Measurements from ENCODE around the gene CRY2.

The CRY2 gene

DNA sequence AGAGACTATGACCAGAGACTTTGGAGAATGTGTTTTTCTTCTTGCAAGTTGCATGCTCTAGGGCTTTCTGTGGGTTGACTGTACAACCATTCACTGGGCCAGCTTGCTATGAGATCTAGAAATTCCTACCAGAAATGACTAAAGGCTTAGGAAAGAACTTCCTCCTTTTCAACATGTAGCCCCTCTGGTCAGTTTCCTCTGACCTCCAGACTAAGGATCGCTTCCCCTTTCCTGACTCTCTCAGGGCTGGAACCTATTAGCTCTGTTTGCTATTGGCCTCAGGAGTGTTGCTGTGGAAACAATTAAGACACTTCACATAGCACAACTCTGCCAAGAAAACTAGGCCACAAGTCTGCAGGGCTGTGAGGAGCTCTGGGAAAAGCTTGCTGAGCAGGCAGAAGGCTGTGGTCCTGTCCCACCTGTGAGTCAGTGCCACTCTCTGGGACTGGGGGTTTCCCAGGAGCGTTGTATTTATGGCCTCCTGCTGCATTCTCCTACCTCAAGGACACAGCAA, 10.7 kb downstream of the CRY2 start:
- H3K4me1 ChIP-seq (ENCODE audit: control insufficient read depth, insufficient read depth, low read length): peaks cover 46% of the 10 kb centered on the region
- no peak overlapping the region for H3K9ac ChIP-seq (ENCODE audit: low read length)
- H3K9me3 ChIP-seq (ENCODE audit: control insufficient read depth, low read length): no peaks in the 10 kb centered on the region
- H3K4me3 ChIP-seq (ENCODE audit: low read length): no peak overlapping the region
- no peaks in the 10 kb centered on the region for H3K27me3 ChIP-seq (ENCODE audit: control insufficient read depth, insufficient read depth, low read length)
- peaks cover 5% of the 10 kb centered on the region for H3K36me3 ChIP-seq (ENCODE audit: control insufficient read depth, insufficient read depth, low read length)

DNA sequence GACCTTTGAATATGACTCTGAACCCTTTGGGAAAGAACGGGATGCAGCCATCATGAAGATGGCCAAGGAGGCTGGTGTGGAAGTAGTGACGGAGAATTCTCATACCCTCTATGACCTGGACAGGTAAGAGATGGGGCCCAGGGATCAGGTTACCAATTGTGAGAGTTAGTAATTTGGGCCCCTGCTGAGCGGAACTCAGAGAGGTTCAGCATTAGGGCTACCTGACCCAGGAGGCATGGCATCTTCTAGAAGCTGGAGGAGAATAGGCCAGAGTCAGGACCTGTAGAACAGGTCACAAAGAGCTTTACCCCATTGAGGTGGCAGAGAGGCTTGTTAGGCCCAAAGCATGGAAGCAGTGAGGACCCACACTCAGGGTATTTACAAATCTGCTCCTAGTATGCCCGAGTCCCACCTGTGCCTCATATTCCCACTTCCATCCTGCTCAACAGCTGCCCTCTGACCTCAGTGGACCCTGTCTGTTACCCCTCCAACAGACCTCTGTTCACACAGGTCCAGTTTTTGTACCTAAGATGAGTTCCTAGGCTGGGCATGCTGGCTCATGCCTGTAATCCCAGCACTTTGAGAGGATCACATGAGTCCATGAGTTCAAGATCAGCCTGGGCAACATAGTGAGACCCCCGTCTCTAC, 11.6 kb downstream of the CRY2 start:
- Histone ChIP-seq H3K9ac (ENCODE audit: low read length) (peak overlapping the region; percentile 0), H3K9me3 (ENCODE audit: control insufficient read depth, low read length) (no peaks in the 10 kb centered on the region), H3K4me3 (ENCODE audit: low read length) (no peak overlapping the region), H3K36me3 (ENCODE audit: control insufficient read depth, insufficient read depth, low read length) (peaks cover 5% of the 10 kb centered on the region), H3K4me1 (ENCODE audit: control insufficient read depth, insufficient read depth, low read length) (peaks cover 38% of the 10 kb centered on the region), H3K27me3 (ENCODE audit: control insufficient read depth, insufficient read depth, low read length) (no peaks in the 10 kb centered on the region)

DNA sequence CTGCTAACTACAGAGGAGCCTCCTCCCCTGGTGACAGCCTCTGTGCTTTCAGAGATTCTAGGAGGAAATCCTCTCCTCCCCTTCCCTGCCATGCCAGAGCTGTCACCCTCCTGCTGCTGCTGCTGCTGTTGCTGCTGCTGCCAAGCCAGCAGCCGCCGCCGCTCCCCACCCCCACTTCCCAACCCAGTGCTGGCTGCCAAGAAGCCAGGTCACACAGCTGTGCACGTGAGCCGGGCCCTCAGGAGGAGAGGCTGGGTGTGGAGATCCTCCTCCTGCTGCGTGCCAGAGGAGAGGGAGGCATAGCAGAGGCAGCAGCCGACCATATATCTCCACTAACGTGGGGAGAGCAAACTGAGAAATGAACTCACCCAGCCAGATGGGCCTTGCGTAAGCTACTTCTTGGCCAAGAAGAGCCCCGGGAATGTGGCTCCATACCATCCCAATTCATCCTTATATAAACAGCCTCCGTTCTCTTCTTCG, 12.4 kb downstream of the CRY2 start:
- Histone ChIP-seq H3K4me1 (ENCODE audit: control insufficient read depth, insufficient read depth, low read length) (peaks cover 37% of the 10 kb centered on the region), H3K36me3 (ENCODE audit: control insufficient read depth, insufficient read depth, low read length) (peaks cover 5% of the 10 kb centered on the region), H3K27me3 (ENCODE audit: control insufficient read depth, insufficient read depth, low read length) (no peaks in the 10 kb centered on the region), H3K9me3 (ENCODE audit: control insufficient read depth, low read length) (no peaks in the 10 kb centered on the region), H3K4me3 (ENCODE audit: low read length) (no peak overlapping the region), H3K9ac (ENCODE audit: low read length) (peak overlapping the region; percentile 16)

DNA sequence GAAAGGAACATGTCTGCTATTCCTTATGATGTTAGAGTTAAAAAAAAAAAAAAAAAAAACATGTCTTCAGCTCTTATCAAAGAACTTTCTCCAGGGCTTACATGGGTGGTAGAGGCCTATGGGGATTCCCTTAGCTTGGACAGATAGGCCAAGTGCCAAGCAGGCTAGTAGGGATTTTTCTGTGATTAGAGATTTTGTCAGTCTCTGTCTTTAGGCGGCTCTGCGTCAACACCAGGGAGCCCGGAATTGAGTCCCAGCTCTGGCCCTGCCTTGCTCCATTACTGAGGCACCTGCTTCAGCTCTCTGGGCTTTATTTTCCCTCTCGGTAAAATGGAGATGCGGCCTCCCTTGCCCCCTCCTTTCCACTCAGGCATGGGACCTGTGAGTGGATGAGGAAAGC, 13.1 kb downstream of the CRY2 start:
- no peaks in the 10 kb centered on the region for H3K9me3 ChIP-seq (ENCODE audit: control insufficient read depth, low read length)
- no peaks in the 10 kb centered on the region for H3K27me3 ChIP-seq (ENCODE audit: control insufficient read depth, insufficient read depth, low read length)
- no peak overlapping the region for H3K4me3 ChIP-seq (ENCODE audit: low read length)
- peaks cover 37% of the 10 kb centered on the region for H3K4me1 ChIP-seq (ENCODE audit: control insufficient read depth, insufficient read depth, low read length)
- H3K36me3 ChIP-seq (ENCODE audit: control insufficient read depth, insufficient read depth, low read length): peaks cover 5% of the 10 kb centered on the region
- peak overlapping the region; percentile 16 for H3K9ac ChIP-seq (ENCODE audit: low read length)

DNA sequence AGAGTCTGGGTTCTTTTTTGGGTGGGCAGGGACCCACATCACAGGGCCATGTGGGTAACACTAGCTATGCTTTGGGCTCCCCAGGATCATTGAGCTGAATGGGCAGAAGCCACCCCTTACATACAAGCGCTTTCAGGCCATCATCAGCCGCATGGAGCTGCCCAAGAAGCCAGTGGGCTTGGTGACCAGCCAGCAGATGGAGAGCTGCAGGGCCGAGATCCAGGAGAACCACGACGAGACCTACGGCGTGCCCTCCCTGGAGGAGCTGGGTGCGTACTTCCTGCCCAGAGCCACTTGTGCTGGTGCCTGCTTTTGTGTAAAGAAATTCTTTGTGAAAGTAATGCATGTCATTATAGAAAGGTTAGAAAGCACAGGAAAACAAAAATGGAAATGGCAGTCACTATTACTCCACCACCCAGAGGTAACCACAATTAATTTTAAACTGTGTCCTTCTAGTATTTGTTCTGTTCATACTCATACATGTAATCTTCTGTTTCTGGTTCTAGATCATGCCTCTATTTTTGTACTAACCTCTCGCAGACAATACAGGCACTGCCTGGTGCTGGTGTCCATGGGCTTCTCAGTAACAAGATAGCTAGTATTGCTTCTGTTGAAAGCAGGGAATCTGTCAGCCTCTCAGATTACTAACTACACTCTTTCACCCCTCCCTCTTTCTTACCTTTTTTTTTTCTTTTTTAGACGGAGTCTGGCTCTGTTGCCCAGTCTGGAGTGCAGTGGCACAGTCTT, 13.7 kb downstream of the CRY2 start:
- peaks cover 37% of the 10 kb centered on the region for H3K4me1 ChIP-seq (ENCODE audit: control insufficient read depth, insufficient read depth, low read length)
- H3K9me3 ChIP-seq (ENCODE audit: control insufficient read depth, low read length): no peaks in the 10 kb centered on the region
- H3K36me3 ChIP-seq (ENCODE audit: control insufficient read depth, insufficient read depth, low read length): peaks cover 7% of the 10 kb centered on the region
- no peak overlapping the region for H3K4me3 ChIP-seq (ENCODE audit: low read length)
- no peak overlapping the region for H3K9ac ChIP-seq (ENCODE audit: low read length)
- H3K27me3 ChIP-seq (ENCODE audit: control insufficient read depth, insufficient read depth, low read length): no peaks in the 10 kb centered on the region

DNA sequence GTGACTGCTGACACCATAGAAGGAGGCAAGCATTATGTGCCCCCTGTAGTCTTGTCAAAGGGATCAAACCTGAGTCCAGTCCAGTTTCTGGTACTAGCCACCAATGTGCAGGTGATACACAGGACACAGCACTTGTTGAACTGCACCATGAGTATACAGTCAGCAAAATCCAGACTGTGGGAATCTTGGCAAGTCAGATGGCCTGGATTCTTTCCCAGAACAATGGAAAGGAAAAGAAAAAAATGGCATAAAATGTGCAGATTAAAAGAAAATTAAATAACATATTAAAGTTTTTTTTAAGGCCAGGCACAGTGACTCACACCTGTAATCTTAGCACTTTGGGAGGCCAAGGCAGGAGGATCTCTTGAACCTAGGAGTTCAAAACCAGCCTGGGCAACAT, 16.8 kb downstream of the CRY2 start:
- Histone ChIP-seq H3K27me3 (ENCODE audit: control insufficient read depth, insufficient read depth, low read length) (no peaks in the 10 kb centered on the region), H3K9ac (ENCODE audit: low read length) (no peak overlapping the region), H3K36me3 (ENCODE audit: control insufficient read depth, insufficient read depth, low read length) (peaks cover 18% of the 10 kb centered on the region), H3K4me3 (ENCODE audit: low read length) (no peak overlapping the region), H3K4me1 (ENCODE audit: control insufficient read depth, insufficient read depth, low read length) (peaks cover 13% of the 10 kb centered on the region), H3K9me3 (ENCODE audit: control insufficient read depth, low read length) (no peaks in the 10 kb centered on the region)

DNA sequence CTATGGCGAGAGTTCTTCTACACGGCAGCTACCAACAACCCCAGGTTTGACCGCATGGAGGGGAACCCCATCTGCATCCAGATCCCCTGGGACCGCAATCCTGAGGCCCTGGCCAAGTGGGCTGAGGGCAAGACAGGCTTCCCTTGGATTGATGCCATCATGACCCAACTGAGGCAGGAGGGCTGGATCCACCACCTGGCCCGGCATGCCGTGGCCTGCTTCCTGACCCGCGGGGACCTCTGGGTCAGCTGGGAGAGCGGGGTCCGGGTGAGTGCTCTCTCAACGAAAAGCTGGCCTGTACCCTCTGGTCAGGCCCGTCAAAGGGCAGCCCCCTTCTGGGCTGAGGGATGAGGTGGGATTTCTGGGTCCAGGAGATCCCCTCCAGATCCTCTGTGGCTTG, 22.3 kb downstream of the CRY2 start:
- H3K4me1 ChIP-seq (ENCODE audit: control insufficient read depth, insufficient read depth, low read length): no peaks in the 10 kb centered on the region
- H3K9ac ChIP-seq (ENCODE audit: low read length): no peak overlapping the region
- H3K36me3 ChIP-seq (ENCODE audit: control insufficient read depth, insufficient read depth, low read length): peaks cover 45% of the 10 kb centered on the region
- no peak overlapping the region for H3K4me3 ChIP-seq (ENCODE audit: low read length)
- no peaks in the 10 kb centered on the region for H3K27me3 ChIP-seq (ENCODE audit: control insufficient read depth, insufficient read depth, low read length)
- H3K9me3 ChIP-seq (ENCODE audit: control insufficient read depth, low read length): no peaks in the 10 kb centered on the region

DNA sequence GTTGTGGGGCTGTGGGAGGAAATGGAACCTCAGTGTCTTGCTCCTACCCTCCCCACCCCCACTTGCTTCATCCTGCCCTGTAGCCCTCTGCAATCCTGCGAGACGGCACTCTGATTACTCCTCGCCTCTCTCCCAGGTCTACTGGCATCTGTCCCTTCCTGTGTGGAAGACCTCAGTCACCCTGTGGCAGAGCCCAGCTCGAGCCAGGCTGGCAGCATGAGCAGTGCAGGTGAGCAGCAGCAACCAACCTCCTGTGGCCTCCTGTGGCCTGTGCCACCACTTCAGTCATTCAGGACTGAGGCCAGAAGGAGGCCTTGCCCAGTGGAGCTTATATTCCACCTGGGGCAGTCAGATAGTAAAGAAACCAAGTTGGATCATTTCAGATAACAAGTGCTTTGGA, 23.4 kb downstream of the CRY2 start:
- H3K9me3 ChIP-seq (ENCODE audit: control insufficient read depth, low read length): no peaks in the 10 kb centered on the region
- H3K4me3 ChIP-seq (ENCODE audit: low read length): no peak overlapping the region
- no peaks in the 10 kb centered on the region for H3K27me3 ChIP-seq (ENCODE audit: control insufficient read depth, insufficient read depth, low read length)
- peaks cover 45% of the 10 kb centered on the region for H3K36me3 ChIP-seq (ENCODE audit: control insufficient read depth, insufficient read depth, low read length)
- H3K9ac ChIP-seq (ENCODE audit: low read length): no peak overlapping the region
- no peaks in the 10 kb centered on the region for H3K4me1 ChIP-seq (ENCODE audit: control insufficient read depth, insufficient read depth, low read length)

DNA sequence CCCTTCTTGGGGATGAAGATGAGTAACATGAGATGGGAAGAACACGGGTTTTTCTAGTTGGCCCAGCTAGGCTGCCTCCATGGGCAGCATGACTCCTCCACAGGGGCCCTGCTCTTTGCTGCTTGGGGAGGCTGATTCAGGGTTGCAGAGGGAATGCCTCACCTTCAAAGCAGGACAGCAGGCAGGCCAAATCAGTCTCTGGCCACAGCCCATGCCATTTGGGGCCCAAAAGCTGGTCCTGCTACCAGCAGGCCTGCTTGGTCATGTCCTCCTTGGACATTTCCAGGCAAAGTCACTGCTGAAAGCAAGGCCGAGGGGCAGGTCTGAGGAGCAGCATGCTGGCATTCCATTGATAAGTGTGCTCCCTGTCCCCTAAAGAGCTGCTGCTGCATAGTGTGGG, 24.4 kb downstream of the CRY2 start:
- Histone ChIP-seq H3K4me3 (ENCODE audit: low read length) (no peak overlapping the region), H3K4me1 (ENCODE audit: control insufficient read depth, insufficient read depth, low read length) (no peaks in the 10 kb centered on the region), H3K9me3 (ENCODE audit: control insufficient read depth, low read length) (no peaks in the 10 kb centered on the region), H3K36me3 (ENCODE audit: control insufficient read depth, insufficient read depth, low read length) (peaks cover 42% of the 10 kb centered on the region), H3K9ac (ENCODE audit: low read length) (no peak overlapping the region), H3K27me3 (ENCODE audit: control insufficient read depth, insufficient read depth, low read length) (no peaks in the 10 kb centered on the region)

DNA sequence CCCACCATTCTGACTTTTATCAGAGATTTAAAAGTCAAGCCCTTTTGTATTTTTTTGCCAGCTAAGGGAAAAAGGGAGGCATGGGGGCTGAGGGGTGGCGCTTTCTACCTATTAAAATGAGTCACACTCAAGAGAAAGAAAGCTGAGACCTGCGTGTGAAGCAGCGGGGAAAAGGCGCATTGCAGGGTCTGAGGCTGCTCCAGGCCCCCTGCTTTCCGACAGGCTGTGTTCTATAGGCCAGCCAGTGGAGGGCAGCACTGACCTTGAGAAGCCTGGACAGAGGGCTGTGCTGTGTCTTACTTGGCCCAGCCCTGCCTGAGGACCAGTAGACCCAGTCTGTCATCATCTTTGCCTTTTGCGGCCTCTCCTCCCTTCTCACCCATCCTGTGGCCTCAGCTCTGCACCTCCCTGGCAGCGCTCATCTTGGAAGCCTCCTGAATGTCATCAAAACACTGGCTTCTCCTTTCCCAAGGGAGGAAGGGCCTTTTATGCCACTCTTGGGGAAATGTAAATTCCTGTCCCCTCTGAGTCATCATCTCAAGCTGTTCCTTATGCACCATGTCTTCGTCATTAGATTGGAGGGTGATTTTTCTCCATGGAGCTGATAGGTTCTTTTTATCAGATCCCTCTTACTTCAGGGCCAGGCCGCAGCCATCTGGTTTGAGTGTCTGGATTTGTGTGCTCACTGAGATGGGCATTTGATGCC, 25.5 kb downstream of the CRY2 start:
- no peaks in the 10 kb centered on the region for H3K9me3 ChIP-seq (ENCODE audit: control insufficient read depth, low read length)
- H3K4me3 ChIP-seq (ENCODE audit: low read length): no peak overlapping the region
- no peaks in the 10 kb centered on the region for H3K4me1 ChIP-seq (ENCODE audit: control insufficient read depth, insufficient read depth, low read length)
- H3K27me3 ChIP-seq (ENCODE audit: control insufficient read depth, insufficient read depth, low read length): no peaks in the 10 kb centered on the region
- H3K9ac ChIP-seq (ENCODE audit: low read length): no peak overlapping the region
- H3K36me3 ChIP-seq (ENCODE audit: control insufficient read depth, insufficient read depth, low read length): peaks cover 35% of the 10 kb centered on the region

DNA sequence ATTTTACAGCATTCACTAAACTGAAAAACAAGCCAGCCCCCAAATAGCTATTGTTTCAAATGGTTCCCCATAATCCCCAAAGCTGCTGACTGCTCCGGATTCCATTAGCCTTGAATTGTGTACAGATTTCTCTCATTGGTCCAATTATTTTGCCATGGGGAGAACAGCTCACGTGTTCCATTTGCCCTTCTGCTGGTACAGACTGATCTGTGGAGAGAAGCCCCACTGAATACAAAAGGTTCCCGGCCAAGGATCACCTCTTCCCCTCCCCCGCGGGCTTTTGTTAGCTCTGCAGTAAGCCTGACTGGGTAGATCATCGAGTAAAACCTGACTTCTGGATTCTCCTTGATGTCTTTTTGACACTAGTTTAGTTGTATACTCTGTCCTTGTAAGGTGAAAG, 29.1 kb downstream of the CRY2 start:
- Histone ChIP-seq H3K9me3 (ENCODE audit: control insufficient read depth, low read length) (no peaks in the 10 kb centered on the region), H3K9ac (ENCODE audit: low read length) (no peak overlapping the region), H3K4me3 (ENCODE audit: low read length) (no peak overlapping the region), H3K27me3 (ENCODE audit: control insufficient read depth, insufficient read depth, low read length) (no peaks in the 10 kb centered on the region), H3K4me1 (ENCODE audit: control insufficient read depth, insufficient read depth, low read length) (no peaks in the 10 kb centered on the region), H3K36me3 (ENCODE audit: control insufficient read depth, insufficient read depth, low read length) (peaks cover 11% of the 10 kb centered on the region)

DNA sequence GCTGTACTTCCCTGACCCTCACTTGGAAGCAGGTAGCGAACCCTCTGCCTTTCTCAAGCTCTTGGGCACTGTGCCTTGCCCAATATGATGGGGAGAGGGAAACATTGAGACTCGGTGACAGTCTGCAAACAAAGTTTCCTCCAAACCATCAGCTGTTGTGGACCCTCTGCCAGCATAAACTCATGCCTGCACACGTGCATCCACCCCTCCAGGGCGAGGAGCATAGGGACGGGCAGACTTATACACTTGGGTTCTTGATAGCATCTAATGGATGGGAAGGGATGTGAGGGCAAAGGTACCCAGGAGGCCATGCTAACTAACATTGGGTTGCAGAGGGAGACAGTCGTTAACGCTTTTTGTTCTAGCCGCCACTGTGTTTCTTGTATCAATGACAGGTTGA, 29.9 kb downstream of the CRY2 start:
- no peaks in the 10 kb centered on the region for H3K4me1 ChIP-seq (ENCODE audit: control insufficient read depth, insufficient read depth, low read length)
- H3K27me3 ChIP-seq (ENCODE audit: control insufficient read depth, insufficient read depth, low read length): no peaks in the 10 kb centered on the region
- no peak overlapping the region for H3K4me3 ChIP-seq (ENCODE audit: low read length)
- no peaks in the 10 kb centered on the region for H3K9me3 ChIP-seq (ENCODE audit: control insufficient read depth, low read length)
- no peak overlapping the region for H3K9ac ChIP-seq (ENCODE audit: low read length)
- peaks cover 6% of the 10 kb centered on the region for H3K36me3 ChIP-seq (ENCODE audit: control insufficient read depth, insufficient read depth, low read length)

Measured in mucosa of stomach (tissue), 1 donor.